ENCODE measurements around the gene LCN15. TPM values are rescaled to one million over a fixed set of nuclear protein-coding genes. Genes with fewer than 3 reads are reported as not detected.
"Not testable (repeated sequence)": the region's sequence is repeated elsewhere in the genome, so short reads cannot be mapped to it uniquely, and the experiment has no call there.

LCN15 gene
- total RNA-seq, 4 donors from 2014 or later, result not detected

- no peaks in the 10 kb centered on the region for H3K27me3 ChIP-seq
- intact Hi-C loops (cut with DNase I; ENCODE audit: low total_unique reads), result loop anchor here (5.0 kb wide), 1 partner anchor 243 kb away; the partner anchor contains the start of gene FUT7
- H3K27ac ChIP-seq, result no peak overlapping the region
- no peak for DNase-seq
- peaks cover 3 to 8% of the 10 kb centered on the region in 2 donors for H3K4me1 ChIP-seq
- no peaks in the 10 kb centered on the region for H3K9me3 ChIP-seq
- no peaks in the 10 kb centered on the region for H3K36me3 ChIP-seq
- H3K4me3 ChIP-seq, result no peak overlapping the region
- TF ChIP-seq CTCF (IDR thresholded peaks at IDR 0.05), result no peak
- no peak for TF ChIP-seq POLR2A (IDR thresholded peaks at IDR 0.05)
These were observed 25.2 kb upstream of the LCN15 start for GRCh38 chr9:136789523-136789937.

- not testable (repeated sequence) for H3K4me1 ChIP-seq, H3K27me3 ChIP-seq, H3K36me3 ChIP-seq, DNase-seq, H3K9me3 ChIP-seq, H3K27ac ChIP-seq, H3K4me3 ChIP-seq
- intact Hi-C loops (cut with DNase I; ENCODE audit: low total_unique reads), result loop anchor here (5.0 kb wide), 1 partner anchor 243 kb away; the partner anchor contains the start of gene FUT7
These were observed 24.6 kb upstream of the LCN15 start for GRCh38 chr9:136788644-136789522.

GRCh38 chr9:136787690-136788400, 23.5 kb upstream of the LCN15 start:
- H3K4me3 ChIP-seq, result no peak overlapping the region
- no peaks in the 10 kb centered on the region for H3K9me3 ChIP-seq
- intact Hi-C loops (cut with DNase I; ENCODE audit: low total_unique reads), result loop anchor here (5.0 kb wide), 1 partner anchor 244 kb away; the partner anchor contains the start of gene FUT7
- peaks cover 3 to 8% of the 10 kb centered on the region in 2 donors for H3K4me1 ChIP-seq
- H3K36me3 ChIP-seq, result no peaks in the 10 kb centered on the region
- DNase-seq, result peak; percentile 64 to 70
- H3K27me3 ChIP-seq, result no peaks in the 10 kb centered on the region
- no peak overlapping the region for H3K27ac ChIP-seq
- no peak for TF ChIP-seq POLR2A (IDR thresholded peaks at IDR 0.05)
- peak; percentile 83 to 91 (median 89) for TF ChIP-seq CTCF (IDR thresholded peaks at IDR 0.05)

- not testable (repeated sequence) for H3K4me1 ChIP-seq, H3K4me3 ChIP-seq, H3K36me3 ChIP-seq, H3K27me3 ChIP-seq, H3K27ac ChIP-seq, H3K9me3 ChIP-seq, DNase-seq
- intact Hi-C loops (cut with DNase I; ENCODE audit: low total_unique reads), result loop anchor here (5.0 kb wide), 1 partner anchor 245 kb away; the partner anchor contains the start of gene FUT7
These were observed 22.7 kb upstream of the LCN15 start for GRCh38 chr9:136786983-136787382.

- DNase-seq, result no peak
- intact Hi-C loops (cut with DNase I; ENCODE audit: low total_unique reads), result loop anchor here (5.0 kb wide), 1 partner anchor 246 kb away; the partner anchor contains the start of gene FUT7
These were observed 22.1 kb upstream of the LCN15 start for GRCh38 chr9:136786451-136786850.

GRCh38 chr9:136785565-136786355, 21.4 kb upstream of the LCN15 start:
- not testable (repeated sequence) for H3K27me3 ChIP-seq, DNase-seq
- intact Hi-C loops (cut with DNase I; ENCODE audit: low total_unique reads), result loop anchor here (5.0 kb wide), 1 partner anchor 247 kb away; the partner anchor contains the start of gene FUT7

More at GRCh38 chr9:136786451-136786850, 22.1 kb upstream of the LCN15 start:
- no peaks in the 10 kb centered on the region for H3K4me1 ChIP-seq
- H3K9me3 ChIP-seq, result no peaks in the 10 kb centered on the region
- TF ChIP-seq POLR2A (IDR thresholded peaks at IDR 0.05) (no peak), CTCF (IDR thresholded peaks at IDR 0.05) (no peak)
- H3K4me3 ChIP-seq, result no peak overlapping the region
- no peaks in the 10 kb centered on the region for H3K27me3 ChIP-seq
- H3K36me3 ChIP-seq, result no peaks in the 10 kb centered on the region
- H3K27ac ChIP-seq, result no peak overlapping the region

More at GRCh38 chr9:136785565-136786355, 21.4 kb upstream of the LCN15 start:
- H3K27ac ChIP-seq, H3K4me1 ChIP-seq, H3K36me3 ChIP-seq, H3K9me3 ChIP-seq, H3K4me3 ChIP-seq: not testable (repeated sequence)
